ENCODE measurements around the gene ACACA.
A peak's percentile ranks its signal among the peaks of the same experiment; 100 is the strongest.

ACACA gene

GRCh38 chr17:37182786-37183465 is 223.7 kb downstream of the ACACA start:
- Histone ChIP-seq H3K9me3 (no peaks in the 10 kb centered on the region), H3K4me1 (no peaks in the 10 kb centered on the region), H3K4me3 (ENCODE audit: low read depth, low read length) (no peak overlapping the region), H3K36me3 (peaks cover 66% of the 10 kb centered on the region), H3K27me3 (no peaks in the 10 kb centered on the region)
- DNase-seq, result no peak
- no peak for TF ChIP-seq CTCF (IDR thresholded peaks at IDR 0.05; ENCODE audit: low read depth, low read length)

DNA sequence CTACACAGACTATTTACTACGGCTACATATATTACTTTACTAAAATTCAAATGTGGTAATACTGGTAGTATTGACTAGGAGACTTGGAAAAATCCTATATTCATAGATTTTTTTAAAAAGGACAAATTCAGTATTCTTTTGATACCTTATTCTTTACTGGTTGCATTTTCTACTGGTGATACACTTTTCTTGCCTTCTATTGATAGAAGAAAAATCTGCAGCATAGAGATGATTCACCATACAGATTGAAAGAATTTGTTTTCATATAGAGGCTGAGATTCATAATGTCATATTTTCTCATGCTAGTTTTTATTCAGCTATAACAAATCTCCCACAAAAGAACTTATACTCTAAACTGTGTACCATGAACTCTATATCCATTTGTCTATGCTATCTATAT is 226.3 kb downstream of the ACACA start:
- no peak for DNase-seq
- no peaks in the 10 kb centered on the region for H3K4me1 ChIP-seq
- no peaks in the 10 kb centered on the region for H3K27me3 ChIP-seq
- no peaks in the 10 kb centered on the region for H3K9me3 ChIP-seq
- peaks cover 53% of the 10 kb centered on the region for H3K36me3 ChIP-seq
- TF ChIP-seq CTCF (IDR thresholded peaks at IDR 0.05; ENCODE audit: low read depth, low read length), result no peak
- H3K4me3 ChIP-seq (ENCODE audit: low read depth, low read length), result no peak overlapping the region

GRCh38 chr17:37179893-37180292 is 226.7 kb downstream of the ACACA start:
- no peaks in the 10 kb centered on the region for H3K27me3 ChIP-seq
- H3K4me1 ChIP-seq, result no peaks in the 10 kb centered on the region
- TF ChIP-seq CTCF (IDR thresholded peaks at IDR 0.05; ENCODE audit: low read depth, low read length), result no peak
- DNase-seq, result no peak
- peaks cover 53% of the 10 kb centered on the region for H3K36me3 ChIP-seq
- no peaks in the 10 kb centered on the region for H3K9me3 ChIP-seq
- H3K4me3 ChIP-seq (ENCODE audit: low read depth, low read length), result no peak overlapping the region

DNA sequence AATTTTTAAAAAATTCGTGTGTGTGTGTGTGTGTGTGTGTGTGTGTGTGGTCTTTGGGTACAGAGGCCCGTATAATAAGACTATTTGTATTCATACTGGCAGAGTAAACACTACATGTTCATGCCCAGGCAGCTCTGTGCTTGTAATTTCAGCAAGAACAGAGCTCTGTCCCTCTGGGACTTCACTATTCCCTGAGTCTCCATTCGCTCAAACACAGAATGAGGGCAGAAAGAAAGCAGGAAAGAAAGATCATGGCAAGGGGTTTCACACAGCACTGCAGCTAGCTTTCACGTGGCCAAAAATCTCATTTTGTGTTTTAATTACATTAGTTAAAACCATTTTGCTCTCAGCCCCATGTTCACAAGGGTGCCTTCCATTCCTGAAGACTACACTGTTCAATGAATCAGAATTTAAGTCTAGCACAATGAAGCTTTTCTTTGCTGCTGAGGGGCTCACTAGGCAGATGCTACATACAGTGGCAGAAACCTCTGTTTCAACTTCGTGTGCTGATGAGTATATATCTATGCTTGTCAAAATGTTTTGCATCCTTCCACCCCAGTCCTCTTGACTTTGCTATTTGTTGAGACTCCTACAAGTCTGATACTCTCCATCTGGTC is 229.3 kb downstream of the ACACA start:
- H3K36me3 ChIP-seq, result peaks cover 46% of the 10 kb centered on the region
- DNase-seq, result no peak
- H3K27me3 ChIP-seq, result no peaks in the 10 kb centered on the region
- H3K4me1 ChIP-seq, result no peaks in the 10 kb centered on the region
- no peaks in the 10 kb centered on the region for H3K9me3 ChIP-seq
- no peak overlapping the region for H3K4me3 ChIP-seq (ENCODE audit: low read depth, low read length)
- no peak for TF ChIP-seq CTCF (IDR thresholded peaks at IDR 0.05; ENCODE audit: low read depth, low read length)

DNA sequence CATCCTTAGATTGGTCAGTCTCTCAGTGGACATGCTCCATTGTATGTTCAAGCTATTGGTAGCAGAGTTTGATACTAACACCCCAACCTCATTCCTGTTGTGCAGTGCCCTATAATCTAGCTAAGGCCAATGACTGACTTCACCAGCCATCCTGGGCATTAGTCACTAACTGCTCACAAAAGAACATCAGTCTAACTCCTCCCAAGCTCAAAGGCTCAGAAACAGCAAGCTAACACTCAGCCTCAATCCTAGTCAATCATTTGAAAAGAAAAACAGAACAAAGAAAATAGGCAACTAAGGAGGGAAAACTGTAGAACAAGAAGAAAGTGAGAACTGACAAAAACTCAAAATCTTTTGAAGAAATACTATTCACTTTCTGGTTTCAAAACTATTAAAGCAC is 229.9 kb downstream of the ACACA start:
- no peaks in the 10 kb centered on the region for H3K27me3 ChIP-seq
- peaks cover 46% of the 10 kb centered on the region for H3K36me3 ChIP-seq
- DNase-seq, result no peak
- no peaks in the 10 kb centered on the region for H3K4me1 ChIP-seq
- H3K9me3 ChIP-seq, result no peaks in the 10 kb centered on the region
- no peak for TF ChIP-seq CTCF (IDR thresholded peaks at IDR 0.05; ENCODE audit: low read depth, low read length)
- no peak overlapping the region for H3K4me3 ChIP-seq (ENCODE audit: low read depth, low read length)

GRCh38 chr17:37174205-37174604 is 232.4 kb downstream of the ACACA start:
- Histone ChIP-seq H3K36me3 (peaks cover 29% of the 10 kb centered on the region), H3K4me1 (no peaks in the 10 kb centered on the region; the same call in 1 of the 2 replicates), H3K4me3 (ENCODE audit: low read depth, low read length) (no peak overlapping the region), H3K9me3 (no peaks in the 10 kb centered on the region), H3K27me3 (no peaks in the 10 kb centered on the region)
- DNase-seq, result peak; percentile 41
- TF ChIP-seq CTCF (IDR thresholded peaks at IDR 0.05; ENCODE audit: low read depth, low read length), result peak; percentile 70

Data from BE2C (cell line).